H9 (cell line): ENCODE results near the gene SMARCD3. TPM values are rescaled to one million over a fixed set of nuclear protein-coding genes. Genes with fewer than 3 reads are reported as not detected.

Experiments
- DNase-seq: peaks from one replicate; pipeline ENCODE4 v3.0.0-alpha.2; 2017
- H2AFZ ChIP-seq: one replicate; pipeline ENCODE4 v1.6.1; 2013; ENCODE audit warnings: mild to moderate bottlenecking, low read length, control low read depth, moderate library complexity
- H2AK5ac ChIP-seq: 2 replicates; pipeline ENCODE4 v1.6.1; 2013; ENCODE audit warnings: low read length, control low read depth, mixed read lengths; ENCODE audit not compliant: insufficient read length
- H2BK120ac ChIP-seq: one replicate; pipeline ENCODE4 v1.6.1; 2013; ENCODE audit warnings: low read depth, mild to moderate bottlenecking, low read length, control low read depth, inconsistent platforms; ENCODE audit not compliant: poor library complexity, severe bottlenecking
- H2BK12ac ChIP-seq: 2 replicates; pipeline ENCODE4 v1.6.1; 2013; ENCODE audit warnings: low read length, control low read depth, mixed read lengths, low read depth; ENCODE audit not compliant: insufficient read length
- H2BK15ac ChIP-seq: 2 replicates; pipeline ENCODE4 v1.6.1; 2013; ENCODE audit warnings: low read depth, low read length, control low read depth
- H2BK20ac ChIP-seq: one replicate; pipeline ENCODE4 v1.6.1; 2013; ENCODE audit warnings: low read depth, mild to moderate bottlenecking, low read length, control low read depth, inconsistent platforms; ENCODE audit not compliant: poor library complexity, severe bottlenecking
- H2BK5ac ChIP-seq: 2 replicates; pipeline ENCODE4 v1.6.1; 2013; ENCODE audit warnings: low read length, control low read depth, mixed read lengths; ENCODE audit not compliant: insufficient read length
- H3K14ac ChIP-seq: 2 replicates; pipeline ENCODE4 v1.6.1; 2013; ENCODE audit warnings: low read length, control low read depth; ENCODE audit not compliant: insufficient read depth
- H3K18ac ChIP-seq: 2 replicates; pipeline ENCODE4 v1.6.1; 2013; ENCODE audit warnings: low read depth, mild to moderate bottlenecking, mixed read lengths, low read length, control low read depth; ENCODE audit not compliant: insufficient read length
- H3K23ac ChIP-seq: 2 replicates; pipeline ENCODE4 v1.6.1; 2013; ENCODE audit warnings: low read length, control low read depth, mixed read lengths, low read depth; ENCODE audit not compliant: insufficient read length
- H3K23me2 ChIP-seq: 2 replicates; pipeline ENCODE4 v1.6.1; 2013; ENCODE audit warnings: low read depth, mild to moderate bottlenecking, mixed read lengths, low read length, control low read depth; ENCODE audit not compliant: insufficient read length, poor library complexity, severe bottlenecking
- H3K27ac ChIP-seq: 2 replicates; pipeline ENCODE4 v1.5.1; 2013; ENCODE audit warnings: low read length, control low read depth, mixed read lengths, low read depth; ENCODE audit not compliant: insufficient read length
- H3K27me3 ChIP-seq: 2 replicates; pipeline ENCODE4 v1.6.1; 2013; ENCODE audit warnings: low read length, control low read depth, inconsistent platforms; ENCODE audit not compliant: insufficient read depth
- H3K4ac ChIP-seq: 2 replicates; pipeline ENCODE4 v1.6.1; 2013; ENCODE audit warnings: low read depth, mild to moderate bottlenecking, control low read depth, inconsistent platforms, low read length, moderate library complexity
- H3K4me1 ChIP-seq: 2 replicates; pipeline ENCODE4 v1.6.1; 2013; ENCODE audit warnings: low read length, control low read depth, inconsistent platforms; ENCODE audit not compliant: insufficient read depth
- H3K4me2 ChIP-seq: 2 replicates; pipeline ENCODE4 v1.6.1; 2013; ENCODE audit warnings: low read length, control low read depth, mixed read lengths; ENCODE audit not compliant: insufficient read length, insufficient read depth
- H3K56ac ChIP-seq: 2 replicates; pipeline ENCODE4 v1.6.1; 2013; ENCODE audit warnings: low read depth, mild to moderate bottlenecking, mixed read lengths, low read length, control low read depth; ENCODE audit not compliant: insufficient read length
- H3K79me1 ChIP-seq: 2 replicates; pipeline ENCODE4 v1.6.1; 2013; ENCODE audit warnings: low read depth, mild to moderate bottlenecking, moderate library complexity, low read length, control low read depth, inconsistent platforms; ENCODE audit not compliant: insufficient read depth, poor library complexity, severe bottlenecking
- H3K79me2 ChIP-seq: 2 replicates; pipeline ENCODE4 v1.6.1; 2013; ENCODE audit warnings: low read length, control low read depth, inconsistent platforms; ENCODE audit not compliant: insufficient read depth
- H3K9ac ChIP-seq: 2 replicates; pipeline ENCODE4 v1.6.1; 2013; ENCODE audit warnings: low read length, control low read depth, mixed read lengths; ENCODE audit not compliant: insufficient read length; ENCODE audit errors: extremely low read depth
- H3K9me3 ChIP-seq: one replicate; pipeline ENCODE4 v1.6.1; 2013; ENCODE audit warnings: low read depth, low read length, inconsistent platforms; ENCODE audit not compliant: control insufficient read depth
- H3T11ph ChIP-seq: one replicate; pipeline ENCODE4 v1.6.1; 2013; ENCODE audit warnings: mild to moderate bottlenecking, low read length, control low read depth, inconsistent platforms
- H4K20me1 ChIP-seq: one replicate; pipeline ENCODE4 v1.6.1; 2013; ENCODE audit not compliant: control insufficient read depth, insufficient read length, insufficient read depth
- H4K5ac ChIP-seq: 2 replicates; pipeline ENCODE4 v1.6.1; 2013; ENCODE audit warnings: low read depth, mild to moderate bottlenecking, mixed read lengths, low read length, control low read depth; ENCODE audit not compliant: insufficient read length
- H4K8ac ChIP-seq: replicated peaks from 2 replicates; pipeline ENCODE4 v1.6.1; 2013; ENCODE audit warnings: low read length, control low read depth, mixed read lengths, low read depth; ENCODE audit not compliant: insufficient read length
- H4K91ac ChIP-seq: 2 replicates; pipeline ENCODE4 v1.6.1; 2013; ENCODE audit warnings: low read depth, mild to moderate bottlenecking, moderate library complexity, mixed read lengths, low read length, control low read depth; ENCODE audit not compliant: insufficient read length
- H3K27ac Mint-ChIP-seq, 3 experiments: 2 replicates in 2 of 3; 3 replicates in 1 of 3; pipeline ENCODE4 v1.8.0; 2020 to 2021; ENCODE audit warnings: mixed read lengths in 3 of 3, mild to moderate bottlenecking in 1 of 3, moderate library complexity in 1 of 3
- H3K27me3 Mint-ChIP-seq: 2 replicates; pipeline ENCODE4 v1.8.0; 2021; ENCODE audit warnings: low read depth, mild to moderate bottlenecking, moderate library complexity, mixed read lengths
- H3K36me3 Mint-ChIP-seq, 3 experiments: 2 replicates in 2 of 3; 3 replicates in 1 of 3; pipeline ENCODE4 v1.8.0; 2020 to 2021; ENCODE audit warnings: low read depth in 3 of 3, mixed read lengths in 3 of 3; ENCODE audit not compliant: insufficient read depth in 1 of 3
- H3K4me1 Mint-ChIP-seq, 2 experiments: 2 replicates each; pipeline ENCODE4 v1.8.0; 2020; ENCODE audit warnings: mixed read lengths in 2 of 2
- H3K4me3 Mint-ChIP-seq, 2 experiments: 2 replicates in 1 of 2; 3 replicates in 1 of 2; pipeline ENCODE4 v1.8.0; 2020 to 2021; ENCODE audit warnings: mild to moderate bottlenecking in 2 of 2, mixed read lengths in 2 of 2, moderate library complexity in 1 of 2
- H3K9me3 Mint-ChIP-seq, 2 experiments: 2 replicates in 1 of 2; 3 replicates in 1 of 2; pipeline ENCODE4 v1.8.0; 2020; ENCODE audit warnings: mild to moderate bottlenecking in 2 of 2, mixed read lengths in 2 of 2, moderate library complexity in 1 of 2
- WGBS: extraction: QIAGEN DNeasy Blood & Tissue Kit; methylation state at CpG from one replicate; pipeline ENCODE4 v1.1.7; 2013; ENCODE audit warnings: missing lambda C conversion rate, low lambda C conversion rate, mixed read lengths; ENCODE audit not compliant: insufficient read length; ENCODE audit errors: extremely low coverage; 5-methylcytosine and 5-hydroxymethylcytosine counted together
- total RNA-seq: library from RNA; stranded (reverse); gene quantifications from 2 replicates; pipeline ENCODE4 v1.2.1, GENCODE V29; 2021
- TF ChIP-seq, protein P1 (sequence below): fragments of 200-600 bp; sonication (generic); conservative IDR thresholded peaks from 3 replicates; pipeline ENCODE4 v1.8.0; 2021; ENCODE audit warnings: antibody characterized with exemption, mild to moderate bottlenecking

Gene SMARCD3
- total RNA-seq, 1 experiment from 2014 or later = 5.0 TPM

DNA sequence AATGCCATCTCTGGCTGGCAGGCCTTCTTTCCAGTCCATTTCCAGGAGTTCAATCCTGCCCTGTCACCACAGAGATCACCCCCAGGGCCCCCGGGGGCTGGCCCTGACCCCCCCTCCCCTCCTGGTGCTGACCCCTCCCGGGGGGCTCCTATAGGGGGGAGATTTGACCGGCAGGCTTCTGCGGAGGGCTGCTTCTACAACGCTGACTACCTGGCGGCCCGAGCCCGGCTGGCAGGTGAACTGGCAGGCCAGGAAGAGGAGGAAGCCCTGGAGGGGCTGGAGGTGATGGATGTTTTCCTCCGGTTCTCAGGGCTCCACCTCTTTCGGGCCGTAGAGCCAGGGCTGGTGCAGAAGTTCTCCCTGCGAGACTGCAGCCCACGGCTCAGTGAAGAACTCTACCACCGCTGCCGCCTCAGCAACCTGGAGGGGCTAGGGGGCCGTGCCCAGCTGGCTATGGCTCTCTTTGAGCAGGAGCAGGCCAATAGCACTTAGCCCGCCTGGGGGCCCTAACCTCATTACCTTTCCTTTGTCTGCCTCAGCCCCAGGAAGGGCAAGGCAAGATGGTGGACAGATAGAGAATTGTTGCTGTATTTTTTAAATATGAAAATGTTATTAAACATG lies 10.2 kb downstream of the SMARCD3 start:
- H2BK15ac ChIP-seq = no peak overlapping the region
- no peaks in the 10 kb centered on the region for H3K27me3 ChIP-seq
- DNase-seq = no peak
- no peak overlapping the region for H2BK120ac ChIP-seq
- H3K9ac ChIP-seq = no peak overlapping the region
- H3K27ac Mint-ChIP-seq = no peak overlapping the region
- H4K91ac ChIP-seq = no peak overlapping the region
- no peaks in the 10 kb centered on the region for H3K4me1 ChIP-seq
- H2BK5ac ChIP-seq = no peak overlapping the region
- H2AK5ac ChIP-seq = no peak overlapping the region
- no peaks in the 10 kb centered on the region for H3K79me1 ChIP-seq
- no peaks in the 10 kb centered on the region for H3K9me3 ChIP-seq
- H3K14ac ChIP-seq = no peak overlapping the region
- no peaks in the 10 kb centered on the region for H4K20me1 ChIP-seq
- no peak overlapping the region for H2BK12ac ChIP-seq
- WGBS = no CpG with 5 or more reads among the region's 17 CpGs
- H3K18ac ChIP-seq = no peak overlapping the region
- no peak overlapping the region for H2AFZ ChIP-seq
- H3K9me3 Mint-ChIP-seq = no peaks in the 10 kb centered on the region
- no peak overlapping the region for H3K4ac ChIP-seq
- no peak overlapping the region for H2BK20ac ChIP-seq
- H3K4me3 Mint-ChIP-seq = no peak overlapping the region
- H3K27ac ChIP-seq = no peak overlapping the region
- peaks cover 14 to 16% of the 10 kb centered on the region in 2 experiments for H3K4me1 Mint-ChIP-seq
- H3K23ac ChIP-seq = no peak overlapping the region
- no peak overlapping the region for H4K8ac ChIP-seq
- H3T11ph ChIP-seq = no peak overlapping the region
- peaks cover 4% of the 10 kb centered on the region; the same call in 1 of the 2 replicates for H3K27me3 Mint-ChIP-seq
- H3K36me3 Mint-ChIP-seq = peaks cover 4 to 27% (median 19%) of the 10 kb centered on the region in 3 experiments; a peak in 6 of 7 replicates
- no peak overlapping the region for H3K56ac ChIP-seq
- no peak overlapping the region for H4K5ac ChIP-seq
- peaks cover 1% of the 10 kb centered on the region for H3K23me2 ChIP-seq
- H3K79me2 ChIP-seq = peaks cover 6% of the 10 kb centered on the region; the same call in 1 of the 2 replicates
- TF ChIP-seq, protein P1, sequence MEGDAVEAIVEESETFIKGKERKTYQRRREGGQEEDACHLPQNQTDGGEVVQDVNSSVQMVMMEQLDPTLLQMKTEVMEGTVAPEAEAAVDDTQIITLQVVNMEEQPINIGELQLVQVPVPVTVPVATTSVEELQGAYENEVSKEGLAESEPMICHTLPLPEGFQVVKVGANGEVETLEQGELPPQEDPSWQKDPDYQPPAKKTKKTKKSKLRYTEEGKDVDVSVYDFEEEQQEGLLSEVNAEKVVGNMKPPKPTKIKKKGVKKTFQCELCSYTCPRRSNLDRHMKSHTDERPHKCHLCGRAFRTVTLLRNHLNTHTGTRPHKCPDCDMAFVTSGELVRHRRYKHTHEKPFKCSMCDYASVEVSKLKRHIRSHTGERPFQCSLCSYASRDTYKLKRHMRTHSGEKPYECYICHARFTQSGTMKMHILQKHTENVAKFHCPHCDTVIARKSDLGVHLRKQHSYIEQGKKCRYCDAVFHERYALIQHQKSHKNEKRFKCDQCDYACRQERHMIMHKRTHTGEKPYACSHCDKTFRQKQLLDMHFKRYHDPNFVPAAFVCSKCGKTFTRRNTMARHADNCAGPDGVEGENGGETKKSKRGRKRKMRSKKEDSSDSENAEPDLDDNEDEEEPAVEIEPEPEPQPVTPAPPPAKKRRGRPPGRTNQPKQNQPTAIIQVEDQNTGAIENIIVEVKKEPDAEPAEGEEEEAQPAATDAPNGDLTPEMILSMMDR = no peak
- no peak overlapping the region for H3K4me2 ChIP-seq
